ENCODE results near the gene CEBPZOS.

GRCh38 chr2:37228788-37229187 lies 32.5 kb downstream of the CEBPZOS start:
- TF ChIP-seq, protein P1, sequence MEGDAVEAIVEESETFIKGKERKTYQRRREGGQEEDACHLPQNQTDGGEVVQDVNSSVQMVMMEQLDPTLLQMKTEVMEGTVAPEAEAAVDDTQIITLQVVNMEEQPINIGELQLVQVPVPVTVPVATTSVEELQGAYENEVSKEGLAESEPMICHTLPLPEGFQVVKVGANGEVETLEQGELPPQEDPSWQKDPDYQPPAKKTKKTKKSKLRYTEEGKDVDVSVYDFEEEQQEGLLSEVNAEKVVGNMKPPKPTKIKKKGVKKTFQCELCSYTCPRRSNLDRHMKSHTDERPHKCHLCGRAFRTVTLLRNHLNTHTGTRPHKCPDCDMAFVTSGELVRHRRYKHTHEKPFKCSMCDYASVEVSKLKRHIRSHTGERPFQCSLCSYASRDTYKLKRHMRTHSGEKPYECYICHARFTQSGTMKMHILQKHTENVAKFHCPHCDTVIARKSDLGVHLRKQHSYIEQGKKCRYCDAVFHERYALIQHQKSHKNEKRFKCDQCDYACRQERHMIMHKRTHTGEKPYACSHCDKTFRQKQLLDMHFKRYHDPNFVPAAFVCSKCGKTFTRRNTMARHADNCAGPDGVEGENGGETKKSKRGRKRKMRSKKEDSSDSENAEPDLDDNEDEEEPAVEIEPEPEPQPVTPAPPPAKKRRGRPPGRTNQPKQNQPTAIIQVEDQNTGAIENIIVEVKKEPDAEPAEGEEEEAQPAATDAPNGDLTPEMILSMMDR (conservative IDR thresholded peaks at IDR 0.05 in 1 of 2, IDR thresholded peaks at IDR 0.05 in 1 of 2; ENCODE audit: low read depth in 1 of 2, low read length in 2 of 2), result no peak
- no peak for TF ChIP-seq EZH2 (IDR thresholded peaks at IDR 0.05; ENCODE audit: low read length, missing control alignments)

All from fibroblast of lung (primary cell).